T-helper 2 cell treated with Interferon-gamma antibody and Interleukin-4, amounts not matched to agents 100 ng/mL and 5 ng/mL, for 36 hours (primary cell): Measurements from ENCODE around the gene TTC27. TPM values are rescaled to one million over a fixed set of nuclear protein-coding genes. Genes with fewer than 3 reads are reported as not detected.
"Not testable (repeated sequence)": the region's sequence is repeated elsewhere in the genome, so short reads cannot be mapped to it uniquely, and the experiment has no call there.

Source experiments
- intact Hi-C: fragments of 100-400 bp; cut with micrococcal nuclease; formaldehyde crosslinking; loops from one replicate; pipeline ENCODE4 v1.15.1; 2023
- total RNA-seq: library from RNA; stranded (reverse); gene quantifications from 2 replicates; pipeline ENCODE4 v1.2.3, GENCODE V29; 2022

Gene TTC27
- total RNA-seq, 1 donor from 2014 or later: 28.0 TPM

DNA sequence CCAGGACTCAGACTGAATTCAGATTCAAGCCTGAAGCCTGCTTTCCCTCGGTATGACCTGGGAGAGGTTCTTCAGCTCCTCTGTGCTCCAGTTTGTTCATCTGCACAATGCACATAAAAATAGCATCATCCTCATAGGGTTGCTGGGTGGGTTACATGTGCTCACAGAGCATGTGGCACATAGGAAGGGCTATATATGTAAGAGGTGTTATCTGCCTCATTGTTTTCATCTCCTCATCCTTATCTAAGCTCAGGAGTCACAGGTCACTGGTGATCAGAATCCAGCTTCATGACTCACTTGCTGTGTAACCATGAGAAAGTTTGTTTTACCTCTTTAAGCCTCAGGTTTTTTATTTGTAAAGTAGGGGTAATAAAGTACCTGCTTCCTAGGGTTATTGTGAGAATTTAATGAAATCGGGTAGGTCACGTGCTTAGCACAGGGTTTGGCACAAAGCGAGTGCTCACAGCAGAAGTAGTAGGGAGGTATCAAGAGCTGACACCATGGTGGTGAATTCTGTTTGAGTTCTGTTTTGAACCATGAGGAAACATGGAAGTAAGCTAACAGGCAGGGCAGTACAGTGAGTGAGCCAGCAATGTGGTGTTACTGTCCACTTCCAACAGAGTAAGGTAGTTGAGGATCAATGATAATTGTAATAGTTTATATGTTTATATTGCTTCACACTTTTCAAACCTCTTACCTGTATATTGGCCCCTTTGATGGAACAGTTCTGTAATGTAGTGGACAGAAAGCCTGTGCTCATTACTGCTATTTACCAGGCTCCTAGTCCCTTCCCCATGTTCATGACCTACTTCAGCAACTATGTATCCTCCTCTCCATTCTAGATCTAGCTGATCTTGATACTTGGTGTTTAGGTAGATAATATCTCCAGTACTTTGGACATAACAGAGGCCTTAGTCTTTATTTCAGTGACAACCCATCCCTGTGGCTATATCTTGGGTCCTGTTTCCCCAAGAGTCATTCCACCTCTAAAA lies 177.6 kb downstream of the TTC27 start:
- intact Hi-C loops: no loop called here

DNA sequence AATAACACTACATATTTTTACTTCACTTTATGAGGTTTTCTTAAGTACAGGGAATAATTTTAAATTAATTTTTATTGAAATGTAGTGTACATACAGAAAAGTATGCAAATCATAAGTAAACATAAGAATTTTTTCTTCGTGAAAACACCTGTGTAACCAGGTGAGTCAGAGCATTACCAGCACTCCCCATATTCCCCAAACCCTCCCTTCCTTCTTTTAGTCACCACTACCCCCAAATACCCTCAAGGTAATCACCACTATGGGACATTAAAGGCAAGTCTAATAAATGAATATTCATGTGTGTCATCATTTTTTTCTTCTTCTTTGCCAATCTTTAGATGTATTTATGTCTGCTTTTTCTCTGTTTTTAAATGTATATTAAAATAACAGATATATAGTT lies 179.0 kb downstream of the TTC27 start:
- intact Hi-C loops: no loop called here

DNA sequence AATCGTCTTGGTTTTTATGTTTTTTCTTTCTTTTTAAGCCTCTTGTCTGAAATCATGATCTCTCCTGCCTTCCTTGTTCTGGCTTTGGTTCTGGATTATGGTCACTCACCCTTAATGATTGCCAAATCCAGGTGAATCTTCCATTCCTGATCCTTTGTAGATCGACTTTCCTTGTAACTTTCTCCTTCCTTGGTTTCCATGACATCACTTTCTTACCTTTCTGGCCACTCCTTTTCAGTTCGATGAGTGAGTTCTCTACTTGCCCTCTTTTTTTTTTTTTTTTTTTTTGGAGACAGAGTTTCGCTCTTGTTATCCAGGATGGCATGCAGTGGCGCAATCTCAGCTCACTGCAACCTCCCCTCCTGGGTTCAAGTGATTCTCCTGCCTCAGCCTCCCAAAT lies 179.8 kb downstream of the TTC27 start:
- intact Hi-C loops: no loop called here

DNA sequence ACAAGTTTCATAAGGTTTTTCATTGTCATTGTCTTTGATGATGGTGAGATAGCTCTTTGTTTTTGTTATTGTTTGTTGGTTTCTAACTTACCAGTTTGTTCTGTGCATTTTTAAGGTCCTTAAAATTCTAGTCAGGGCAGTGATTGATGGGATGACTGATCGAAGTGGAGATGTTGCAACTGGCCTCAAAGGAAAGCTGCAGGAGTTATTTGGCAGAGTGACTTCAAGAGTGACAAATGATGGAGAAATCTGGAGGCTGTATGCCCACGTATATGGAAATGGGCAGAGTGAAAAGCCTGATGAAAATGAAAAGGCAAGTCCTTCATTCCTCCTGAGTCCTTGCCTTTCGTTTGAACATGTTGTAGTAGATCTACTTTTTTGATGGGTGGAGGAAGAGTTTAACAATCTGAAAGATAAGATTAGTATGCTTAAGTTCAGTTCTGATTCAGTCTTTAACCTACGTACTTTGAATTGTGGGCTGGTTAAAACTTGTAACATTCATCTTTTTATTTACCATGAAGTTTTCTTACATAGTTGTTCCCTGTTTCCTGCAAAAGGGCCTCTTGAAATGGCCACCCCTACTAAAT lies 183.2 kb downstream of the TTC27 start:
- intact Hi-C loops: no loop called here

DNA sequence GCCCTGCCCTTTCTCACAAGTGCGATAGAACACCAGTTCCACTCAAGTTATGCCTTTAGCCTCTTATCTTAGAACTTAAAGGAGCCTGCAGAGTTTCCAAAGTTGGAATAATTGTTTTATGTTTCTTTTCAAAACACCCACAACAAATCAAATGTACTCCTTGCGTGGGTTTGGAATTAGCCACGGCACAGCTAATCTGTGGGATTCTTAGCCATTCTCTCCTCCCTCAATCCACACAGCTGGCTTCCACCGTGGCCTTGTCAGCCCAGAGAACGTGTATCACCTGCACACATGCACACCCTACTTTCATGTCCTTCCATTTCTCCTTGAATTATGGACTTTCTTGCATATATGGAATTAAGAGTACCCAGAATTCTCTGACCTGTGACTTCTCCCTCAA lies 183.8 kb downstream of the TTC27 start:
- intact Hi-C loops: no loop called here

DNA sequence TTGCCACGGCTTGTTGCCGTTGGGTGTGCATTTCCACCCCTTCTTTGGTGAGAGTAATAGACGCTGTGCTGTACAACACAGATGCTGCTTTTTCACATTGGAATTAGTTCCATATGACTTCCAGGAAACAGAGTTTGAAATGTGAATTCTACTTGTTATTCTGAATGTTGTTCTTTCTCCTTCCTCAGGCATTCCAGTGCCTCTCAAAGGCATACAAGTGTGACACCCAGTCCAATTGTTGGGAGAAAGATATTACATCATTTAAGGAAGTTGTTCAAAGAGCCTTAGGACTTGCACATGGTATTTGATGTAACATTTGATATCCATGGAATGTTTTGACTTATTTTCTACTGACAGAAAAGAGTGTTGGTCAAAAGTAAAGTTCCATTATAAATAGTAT lies 184.5 kb downstream of the TTC27 start:
- intact Hi-C loops: no loop called here

DNA sequence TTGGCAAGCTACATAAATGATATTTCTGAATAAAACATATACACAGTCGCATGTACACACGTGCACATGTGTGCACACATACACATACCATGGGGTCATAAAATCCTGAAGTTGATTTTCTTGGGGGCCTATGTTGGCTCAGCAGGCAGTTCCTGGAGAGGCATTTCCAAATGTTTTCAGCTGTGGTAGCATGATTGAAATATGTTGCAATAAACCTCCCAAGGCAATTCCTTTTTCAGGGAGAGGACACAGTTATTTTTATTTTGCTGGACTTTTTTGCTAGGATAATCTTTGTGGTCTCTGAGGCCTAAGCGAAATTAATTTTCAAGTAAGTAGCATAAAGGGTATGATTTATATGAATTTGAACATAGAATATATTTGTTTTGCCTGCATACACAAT lies 192.2 kb downstream of the TTC27 start:
- intact Hi-C loops: no loop called here

DNA sequence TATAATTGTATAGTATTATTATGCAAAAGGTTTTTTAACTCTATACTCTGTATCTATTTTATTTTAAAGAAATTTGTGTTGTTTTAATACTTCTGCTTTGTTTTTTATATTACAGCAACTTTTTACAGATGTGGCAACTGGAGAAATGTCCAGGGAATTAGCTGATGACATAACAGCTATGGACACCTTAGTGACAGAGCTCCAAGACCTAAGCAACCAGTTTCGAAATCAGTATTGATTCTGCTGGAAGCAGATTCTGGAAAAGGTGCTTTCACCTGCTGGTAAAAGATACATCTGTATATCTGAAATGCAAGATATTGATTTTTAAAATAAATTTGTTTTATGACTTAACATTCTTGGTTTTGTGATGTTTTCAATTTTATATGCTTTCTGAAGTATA lies 192.9 kb downstream of the TTC27 start:
- intact Hi-C loops: no loop called here

DNA sequence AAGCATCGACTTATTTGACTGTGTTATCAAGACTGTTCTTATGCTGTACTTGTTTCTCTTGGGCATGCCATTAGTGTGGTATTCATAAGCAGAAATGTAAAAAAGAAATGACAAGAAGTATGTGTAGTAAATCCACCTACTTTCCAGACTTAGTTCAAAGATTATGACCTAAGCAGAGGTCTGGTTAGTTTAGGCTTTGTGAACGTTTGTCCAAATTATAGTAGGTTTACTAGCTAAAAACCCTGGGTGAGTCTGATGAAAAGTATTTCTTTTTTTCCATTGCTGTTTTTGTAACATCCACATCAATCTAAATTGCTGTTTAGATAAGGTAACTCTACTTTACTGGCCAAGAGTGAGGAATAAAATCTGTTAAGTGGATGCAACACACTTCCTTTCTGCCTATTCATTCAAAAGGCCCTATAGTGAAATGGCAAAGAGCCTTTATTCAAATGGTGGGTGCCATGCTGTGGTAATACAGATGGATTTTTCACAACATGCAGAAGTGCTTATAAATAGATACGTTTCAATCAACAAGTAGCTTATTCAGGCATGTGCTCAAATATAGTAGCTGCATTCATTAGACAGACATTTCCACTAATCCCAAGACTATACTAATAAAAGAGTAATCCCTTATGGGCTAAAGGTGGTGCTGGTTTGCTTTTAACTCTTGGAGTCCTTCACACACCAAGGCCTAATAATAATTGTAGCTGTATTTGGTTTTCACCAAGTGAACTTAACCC lies 196.4 kb downstream of the TTC27 start:
- intact Hi-C loops: no loop called here

DNA sequence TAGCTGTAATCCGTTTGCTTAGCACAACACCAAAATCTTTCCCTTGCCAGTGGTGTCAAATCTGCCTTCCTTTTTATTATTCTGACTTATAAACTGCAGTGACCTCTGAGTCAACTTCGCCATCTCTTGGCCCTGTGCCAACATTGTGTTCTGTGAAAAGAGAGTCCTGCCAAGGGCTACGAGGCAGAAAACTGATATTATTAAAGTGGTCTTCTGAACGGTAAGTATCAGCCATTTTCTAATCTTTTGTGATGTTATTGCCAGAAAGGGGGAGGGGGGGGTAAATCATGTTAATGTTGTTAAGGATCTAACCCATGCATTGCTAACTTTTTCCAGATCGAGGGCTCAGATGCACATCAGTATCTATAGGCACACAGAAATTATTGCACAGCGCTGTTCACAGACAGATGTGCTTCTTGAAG lies 197.5 kb downstream of the TTC27 start:
- intact Hi-C loops: no loop called here

DNA sequence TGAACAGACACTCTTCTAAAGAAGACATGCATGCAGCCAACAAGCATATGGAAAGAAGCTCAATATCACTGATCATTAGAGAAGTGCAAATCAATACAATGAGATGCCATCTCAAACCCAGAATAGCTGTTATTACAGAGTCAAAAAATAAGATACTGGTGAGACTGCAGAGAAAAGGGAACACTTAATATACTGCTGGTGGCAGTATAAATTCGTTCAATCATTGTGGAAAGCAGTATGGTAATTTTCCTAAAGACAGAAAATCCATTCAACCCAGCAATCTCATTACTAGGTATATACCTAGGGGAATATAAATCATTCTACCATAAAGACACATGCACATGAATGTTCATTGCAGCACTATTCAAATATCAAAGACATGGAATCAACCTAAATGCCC lies 202.3 kb downstream of the TTC27 start:
- intact Hi-C loops: no loop called here

DNA sequence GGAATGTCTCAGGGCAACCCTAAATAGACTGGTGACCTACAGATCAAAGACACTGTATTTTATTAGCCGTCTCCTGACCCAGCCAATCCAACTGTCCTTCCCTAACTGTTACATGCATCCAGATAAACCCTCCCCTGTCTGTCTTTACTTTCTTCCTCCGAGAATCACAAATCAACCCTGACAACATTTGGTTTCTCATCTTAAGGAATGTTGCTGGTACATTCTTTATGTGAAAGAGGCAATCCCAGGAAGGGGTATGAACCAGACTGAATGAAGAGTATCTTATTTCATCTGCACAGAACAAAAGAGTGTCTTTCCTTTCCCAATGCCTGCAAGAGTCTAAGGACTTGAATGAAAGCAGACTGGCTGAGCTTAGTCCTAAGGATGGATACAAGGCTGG lies 205.0 kb downstream of the TTC27 start:
- intact Hi-C loops: no loop called here

DNA sequence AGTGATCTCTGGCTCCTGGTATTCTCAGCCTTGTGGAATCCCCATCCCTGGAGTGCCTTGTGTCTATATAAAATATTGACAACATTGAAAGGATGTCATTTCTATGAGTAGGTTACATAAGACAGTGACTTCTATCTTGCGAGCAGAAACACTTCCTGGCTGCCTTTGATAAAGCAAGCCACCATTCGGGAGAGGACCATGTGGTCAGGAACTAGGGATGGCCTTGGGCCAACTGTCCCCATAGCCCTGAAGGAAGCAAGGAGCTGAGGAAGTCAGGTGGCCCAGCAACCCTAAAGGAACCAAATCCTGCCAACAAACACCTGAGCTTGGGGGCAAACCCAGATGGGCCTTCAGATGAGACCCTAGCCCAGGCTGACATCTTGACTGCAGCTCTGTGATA lies 205.9 kb downstream of the TTC27 start:
- intact Hi-C loops: no loop called here

DNA sequence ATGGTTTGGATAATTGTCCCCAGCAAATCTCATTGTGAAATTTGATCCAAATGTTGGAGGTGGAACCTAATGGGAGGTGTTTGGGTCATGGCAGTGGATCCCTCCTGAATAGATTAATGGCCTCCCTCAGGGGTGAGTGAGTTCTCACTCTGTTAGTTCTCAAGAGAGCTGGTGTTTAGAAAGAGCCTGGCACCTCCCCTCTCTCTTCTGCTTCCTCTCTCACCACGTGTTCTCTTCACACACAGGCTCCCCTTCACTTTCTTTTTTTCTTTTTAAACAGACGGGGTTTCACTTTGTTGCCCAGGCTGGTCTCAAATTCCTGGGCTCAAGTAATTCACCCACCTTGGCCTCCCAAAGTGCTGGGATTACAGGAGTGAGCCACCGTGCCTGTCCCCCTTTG lies 207.3 kb downstream of the TTC27 start:
- intact Hi-C loops: no loop called here

DNA sequence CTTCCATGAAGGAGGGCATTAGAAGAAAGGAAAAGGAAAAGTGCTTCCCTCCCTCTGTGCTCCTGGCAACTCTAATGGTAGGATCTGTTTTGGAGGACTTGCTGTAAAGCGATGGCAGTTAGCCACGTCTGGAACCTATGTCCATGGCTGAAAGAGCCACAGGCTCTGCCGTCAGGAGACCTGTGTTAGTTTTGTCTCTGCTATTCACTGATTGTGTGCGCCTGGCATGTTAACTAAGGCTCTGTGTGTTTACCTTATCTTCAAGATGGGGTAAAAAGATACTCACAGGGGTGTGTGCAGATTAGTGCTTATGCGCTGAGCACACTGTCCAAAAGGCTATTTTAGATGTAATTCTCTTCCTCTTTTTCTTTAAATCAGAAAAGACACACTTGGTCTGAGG lies 209.1 kb downstream of the TTC27 start:
- intact Hi-C loops: no loop called here

DNA sequence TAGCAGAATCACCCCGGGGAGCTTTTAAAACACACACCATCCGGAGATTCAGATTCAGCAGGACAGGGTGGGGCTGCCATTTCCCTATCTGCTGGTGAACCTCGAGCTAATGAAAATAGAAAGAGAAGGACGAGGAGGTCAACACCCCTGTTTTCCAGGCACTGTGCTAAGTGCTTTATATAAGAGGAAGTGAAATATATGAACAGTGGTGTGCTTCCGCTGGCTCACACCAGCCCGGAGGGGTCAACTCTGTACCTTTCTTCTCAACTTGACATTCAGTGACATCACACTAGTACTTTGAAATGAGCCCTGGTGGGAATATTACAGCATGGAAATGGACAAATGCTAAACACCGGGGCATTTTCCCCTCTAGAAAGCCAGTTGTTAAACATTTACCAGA lies 210.6 kb downstream of the TTC27 start:
- intact Hi-C loops: no loop called here

DNA sequence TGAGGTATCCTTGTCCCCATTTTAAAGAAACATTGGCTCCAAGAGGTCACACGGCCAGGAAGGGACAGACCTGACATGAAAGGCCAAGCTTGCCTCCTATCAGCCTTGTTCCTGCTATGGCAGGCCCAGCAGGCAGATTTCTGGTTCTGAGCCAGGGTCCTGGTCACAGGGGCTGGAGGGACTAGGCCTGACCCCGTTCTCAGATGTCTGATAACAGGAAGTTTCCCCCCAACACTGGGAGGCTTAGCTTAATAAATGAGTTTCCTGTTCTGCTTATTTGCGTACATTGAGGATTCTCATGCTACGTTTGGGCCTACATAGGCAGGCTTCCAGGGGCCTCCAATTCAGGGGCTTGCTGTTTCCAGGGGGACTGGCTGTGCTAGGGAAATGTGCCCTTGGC lies 211.1 kb downstream of the TTC27 start:
- intact Hi-C loops: no loop called here

DNA sequence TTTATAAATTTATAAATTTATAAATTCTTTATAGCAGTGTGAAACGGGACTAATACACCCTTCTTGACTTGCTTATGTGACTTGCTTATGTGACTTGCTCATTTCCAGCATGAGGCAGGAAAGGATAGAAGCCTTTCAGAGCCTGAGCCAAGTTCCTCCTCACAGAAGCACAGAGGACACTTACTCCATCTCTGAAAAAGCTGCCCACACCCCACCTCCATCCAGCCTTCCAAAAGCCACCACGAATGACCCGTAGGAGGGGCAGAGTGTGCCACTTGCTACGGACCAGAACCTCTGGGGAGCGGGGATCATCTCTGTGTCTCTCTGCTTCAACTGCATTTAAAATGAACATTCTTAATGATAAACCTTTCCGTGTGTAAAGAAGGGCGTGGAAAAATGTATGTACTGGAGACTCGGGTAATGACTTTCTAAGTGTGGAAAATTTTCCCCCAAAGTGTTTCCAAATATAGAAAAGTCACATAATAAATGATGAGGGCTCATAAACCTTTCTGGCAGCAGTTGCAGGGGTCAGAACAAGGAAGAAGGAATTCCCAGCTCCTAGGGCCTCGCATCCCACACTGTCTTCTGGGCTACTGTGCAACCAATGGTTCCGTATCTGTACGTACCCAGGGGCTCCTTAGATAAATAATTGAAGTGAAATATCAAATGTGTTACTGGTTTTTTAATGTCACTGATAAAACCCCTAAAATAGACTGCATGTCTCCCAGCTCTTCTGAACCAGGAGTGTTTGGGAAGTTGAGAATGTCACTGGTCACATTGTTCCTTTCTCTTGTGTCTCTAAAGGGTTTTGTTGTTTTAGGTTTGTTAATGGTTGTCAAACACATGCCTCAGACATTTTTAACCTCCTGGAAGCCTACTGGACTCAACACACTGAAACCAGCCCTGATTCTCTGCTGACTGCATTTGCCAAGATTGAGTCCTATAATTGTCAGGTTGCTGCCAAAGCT lies 214.4 kb downstream of the TTC27 start:
- intact Hi-C loops: no loop called here

DNA sequence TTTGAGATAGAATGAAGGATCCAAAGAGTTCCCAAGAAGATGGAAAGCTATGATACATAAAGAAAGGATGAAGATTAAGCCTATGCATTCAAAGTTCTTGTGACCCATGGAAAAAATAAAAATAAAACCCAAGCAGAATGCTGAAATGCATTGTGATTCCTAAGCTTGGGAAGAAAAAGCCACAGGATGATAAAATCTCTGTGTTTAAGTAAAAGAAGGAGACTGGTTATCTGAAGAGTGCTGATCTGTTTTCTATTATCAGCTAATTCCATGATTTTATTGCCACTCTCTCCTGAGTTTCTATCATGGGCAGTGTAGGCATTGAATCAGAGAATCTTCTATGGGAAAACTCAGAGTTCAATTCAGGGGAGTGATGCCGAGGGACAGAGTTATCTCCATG lies 215.8 kb downstream of the TTC27 start:
- intact Hi-C loops: no loop called here

DNA sequence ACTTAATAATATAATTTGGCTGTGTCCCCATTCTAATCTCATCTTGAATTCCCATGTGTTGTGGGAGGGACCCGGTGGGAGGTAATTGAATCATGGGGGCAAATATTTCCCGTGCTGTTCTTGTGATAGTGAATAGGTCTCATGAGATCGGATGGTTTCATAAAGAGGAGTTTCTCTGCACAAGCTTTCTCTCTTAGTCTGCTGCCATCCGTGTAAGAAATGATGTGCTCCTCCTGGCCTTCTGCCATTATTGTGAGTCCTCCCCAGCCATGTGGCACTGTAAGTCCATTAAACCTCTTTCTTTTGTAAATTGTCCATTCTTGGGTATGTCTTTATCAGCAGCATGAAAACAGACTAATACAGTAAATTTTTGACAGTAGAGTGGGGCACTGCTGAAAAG lies 216.4 kb downstream of the TTC27 start:
- intact Hi-C loops: no loop called here

DNA sequence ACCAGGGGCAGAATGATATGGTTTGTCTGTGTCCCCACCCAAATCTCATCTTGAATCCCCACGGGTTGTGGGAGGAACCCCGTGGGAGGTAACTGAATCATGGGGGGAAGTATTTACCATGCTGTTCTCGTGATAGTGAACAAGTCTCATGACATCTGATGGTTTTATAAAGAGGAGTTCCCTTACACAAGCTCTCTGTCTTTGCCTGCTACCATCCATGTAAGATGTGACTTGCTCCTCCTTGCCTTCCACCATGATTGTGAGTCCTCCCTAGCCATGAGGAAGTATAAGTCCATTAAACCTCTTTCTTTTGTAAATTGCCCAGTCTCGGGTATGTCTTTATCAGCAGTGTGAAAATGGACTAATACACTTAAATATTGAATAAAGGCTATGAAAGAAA lies 218.4 kb downstream of the TTC27 start:
- intact Hi-C loops: not testable (repeated sequence)
